Renal cortex interstitium (tissue), 11 donors: ENCODE measurements around the gene ASB18. TPM values are rescaled to one million over a fixed set of nuclear protein-coding genes. Genes with fewer than 3 reads are reported as not detected.

Experiments
- DNase-seq, 11 donors: peaks; one replicate each; pipeline ENCODE4 v3.0.0-alpha.2; 2013; ENCODE audit warnings: low read depth in 9 of 11, low spot score in 4 of 11; ENCODE audit errors: extremely low read depth in 1 of 11
- polyA plus RNA-seq, 3 donors: library from polyadenylated mRNA; unstranded; fragments of 120-200 nt; gene quantifications; one replicate each; pipeline ENCODE4 v1.2.1, GENCODE V29; 2013; ENCODE audit not compliant: insufficient read length in 3 of 3

ASB18 gene
- polyA plus RNA-seq, 3 donors = 0.04 TPM; not detected in 2

- no peak for DNase-seq
Observed at GRCh38 chr2:236180831-236181453, 83.3 kb downstream of the ASB18 start.

- DNase-seq = no peak
Observed at GRCh38 chr2:236180076-236180816, 84.0 kb downstream of the ASB18 start.

GRCh38 chr2:236179236-236180075 is 84.8 kb downstream of the ASB18 start:
- no peak for DNase-seq

- DNase-seq = no peak
Observed at GRCh38 chr2:236178890-236179235, 85.3 kb downstream of the ASB18 start.

GRCh38 chr2:236177967-236178889 is 86.0 kb downstream of the ASB18 start:
- peak in 1 of 11 donors; percentile 70 for DNase-seq

- no peak for DNase-seq
Observed at GRCh38 chr2:236177604-236177966, 86.6 kb downstream of the ASB18 start.

- no peak for DNase-seq
Observed at GRCh38 chr2:236176951-236177350, 87.3 kb downstream of the ASB18 start.

- no peak for DNase-seq
Observed at GRCh38 chr2:236176417-236176816, 87.8 kb downstream of the ASB18 start.

- no peak for DNase-seq
Observed at GRCh38 chr2:236175548-236176150, 88.6 kb downstream of the ASB18 start.

- no peak for DNase-seq
Observed at GRCh38 chr2:236173729-236174607, 90.2 kb downstream of the ASB18 start.

- no peak for DNase-seq
Observed at GRCh38 chr2:236173036-236173728, 91.0 kb downstream of the ASB18 start.

- DNase-seq = no peak
Observed at GRCh38 chr2:236172255-236173035, 91.8 kb downstream of the ASB18 start.

GRCh38 chr2:236171680-236172254 is 92.4 kb downstream of the ASB18 start:
- DNase-seq = no peak

GRCh38 chr2:236171181-236171679 is 93.0 kb downstream of the ASB18 start:
- no peak for DNase-seq

GRCh38 chr2:236170590-236171165 is 93.5 kb downstream of the ASB18 start:
- no peak for DNase-seq
